Right lobe of liver (tissue), 4 donors: ENCODE data around the gene BSG.

Source experiments
- POLR2A ChIP-seq: fragments of 450-650 bp; IDR thresholded peaks from one replicate; pipeline ENCODE4 v1.6.1; 2017; ENCODE audit warnings: antibody characterized with exemption, mild to moderate bottlenecking
- TF ChIP-seq, protein P1 (sequence below), 4 donors: fragments of 200-600 bp in 3 of 4; fragments of 450-650 bp in 1 of 4; IDR thresholded peaks; one replicate each; pipeline versions ENCODE4 v1.5.1 to v1.8.0; 2016 to 2022; ENCODE audit warnings: antibody characterized with exemption in 4 of 4, mild to moderate bottlenecking in 2 of 4
- donor health status: DM: no; HTN: no; CAD: no.
- donor health status: DM: no; HTN: no; CAD: no.
- donor health status: DM: no; HTN: yes; CAD: no.

DNA sequence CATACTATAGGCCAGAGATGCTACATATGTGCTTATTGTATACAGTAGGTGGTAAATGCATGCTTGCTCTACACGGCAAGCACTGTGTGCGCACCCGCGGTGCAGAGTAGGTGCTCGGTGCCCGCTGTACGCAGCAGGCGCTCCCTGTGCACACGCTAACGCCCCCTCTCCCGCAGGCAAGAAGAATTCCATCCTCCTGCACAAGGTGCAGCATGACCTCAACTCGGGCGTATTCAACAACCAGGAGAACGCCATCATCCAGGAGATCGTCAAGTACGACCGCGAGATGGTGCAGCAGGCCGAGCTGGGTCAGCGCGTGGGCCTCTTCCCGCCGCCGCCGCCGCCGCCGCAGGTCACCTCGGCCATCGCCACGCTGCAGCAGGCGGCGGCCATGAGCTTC lies 43.2 kb downstream of the BSG start:
- TF ChIP-seq POLR2A, result no peak
- TF ChIP-seq, protein P1, sequence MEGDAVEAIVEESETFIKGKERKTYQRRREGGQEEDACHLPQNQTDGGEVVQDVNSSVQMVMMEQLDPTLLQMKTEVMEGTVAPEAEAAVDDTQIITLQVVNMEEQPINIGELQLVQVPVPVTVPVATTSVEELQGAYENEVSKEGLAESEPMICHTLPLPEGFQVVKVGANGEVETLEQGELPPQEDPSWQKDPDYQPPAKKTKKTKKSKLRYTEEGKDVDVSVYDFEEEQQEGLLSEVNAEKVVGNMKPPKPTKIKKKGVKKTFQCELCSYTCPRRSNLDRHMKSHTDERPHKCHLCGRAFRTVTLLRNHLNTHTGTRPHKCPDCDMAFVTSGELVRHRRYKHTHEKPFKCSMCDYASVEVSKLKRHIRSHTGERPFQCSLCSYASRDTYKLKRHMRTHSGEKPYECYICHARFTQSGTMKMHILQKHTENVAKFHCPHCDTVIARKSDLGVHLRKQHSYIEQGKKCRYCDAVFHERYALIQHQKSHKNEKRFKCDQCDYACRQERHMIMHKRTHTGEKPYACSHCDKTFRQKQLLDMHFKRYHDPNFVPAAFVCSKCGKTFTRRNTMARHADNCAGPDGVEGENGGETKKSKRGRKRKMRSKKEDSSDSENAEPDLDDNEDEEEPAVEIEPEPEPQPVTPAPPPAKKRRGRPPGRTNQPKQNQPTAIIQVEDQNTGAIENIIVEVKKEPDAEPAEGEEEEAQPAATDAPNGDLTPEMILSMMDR (IDR thresholded peaks at IDR 0.05), result peak in 1 of 4 donors; percentile 24
